Spleen (tissue), 7 donors: ENCODE measurements around the gene TFPI.

Experiments
- POLR2A ChIP-seq, 3 donors: fragments of 450-650 bp; IDR thresholded peaks; one replicate each; pipeline ENCODE4 v1.5.1; 2017; ENCODE audit warnings: antibody characterized with exemption in 3 of 3, mild to moderate bottlenecking in 1 of 3
- TF ChIP-seq, protein P1 (sequence below), 11 experiments: fragments of 200-600 bp in 7 of 11; fragments of 450-650 bp in 4 of 11; sonication (generic) in 4 of 11; IDR thresholded peaks in 8 of 11; conservative IDR thresholded peaks in 3 of 11; 1 replicate in 7 of 11; 2 replicates in 4 of 11; pipeline versions ENCODE4 v1.4.0 to v1.8.0; 2016 to 2021; ENCODE audit warnings: antibody characterized with exemption in 11 of 11, inconsistent platforms in 4 of 11, mild to moderate bottlenecking in 1 of 11
- donor health status: DM: no; HTN: no; CAD: no; lungs with moderate emphysema.
- donor health status: DM: no; HTN: no; CAD: no.
- donor health status: DM: no; HTN: no; CAD: no.

DNA sequence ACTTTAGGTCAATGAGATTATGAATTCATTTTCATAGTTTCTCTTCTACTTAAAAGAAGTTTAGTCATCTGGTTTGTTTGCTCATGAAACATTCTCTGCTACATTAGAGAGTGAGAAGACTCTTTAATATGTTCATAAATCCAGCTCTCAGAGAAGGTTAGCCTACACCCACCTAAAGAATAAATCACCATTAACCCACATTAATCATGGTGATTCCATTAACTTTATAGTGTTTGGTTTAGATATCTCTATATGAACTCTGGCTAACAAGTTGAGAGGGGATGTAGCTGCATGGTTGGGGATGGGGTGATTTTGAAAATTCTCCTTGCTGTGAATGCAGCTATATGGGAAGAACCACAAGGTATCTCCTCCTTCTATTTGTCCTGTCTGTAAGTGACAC lies 10.7 kb downstream of the TFPI start:
- no peak for TF ChIP-seq POLR2A (IDR thresholded peaks at IDR 0.05)
- TF ChIP-seq, protein P1, sequence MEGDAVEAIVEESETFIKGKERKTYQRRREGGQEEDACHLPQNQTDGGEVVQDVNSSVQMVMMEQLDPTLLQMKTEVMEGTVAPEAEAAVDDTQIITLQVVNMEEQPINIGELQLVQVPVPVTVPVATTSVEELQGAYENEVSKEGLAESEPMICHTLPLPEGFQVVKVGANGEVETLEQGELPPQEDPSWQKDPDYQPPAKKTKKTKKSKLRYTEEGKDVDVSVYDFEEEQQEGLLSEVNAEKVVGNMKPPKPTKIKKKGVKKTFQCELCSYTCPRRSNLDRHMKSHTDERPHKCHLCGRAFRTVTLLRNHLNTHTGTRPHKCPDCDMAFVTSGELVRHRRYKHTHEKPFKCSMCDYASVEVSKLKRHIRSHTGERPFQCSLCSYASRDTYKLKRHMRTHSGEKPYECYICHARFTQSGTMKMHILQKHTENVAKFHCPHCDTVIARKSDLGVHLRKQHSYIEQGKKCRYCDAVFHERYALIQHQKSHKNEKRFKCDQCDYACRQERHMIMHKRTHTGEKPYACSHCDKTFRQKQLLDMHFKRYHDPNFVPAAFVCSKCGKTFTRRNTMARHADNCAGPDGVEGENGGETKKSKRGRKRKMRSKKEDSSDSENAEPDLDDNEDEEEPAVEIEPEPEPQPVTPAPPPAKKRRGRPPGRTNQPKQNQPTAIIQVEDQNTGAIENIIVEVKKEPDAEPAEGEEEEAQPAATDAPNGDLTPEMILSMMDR (IDR thresholded peaks at IDR 0.05 in 8 of 11, conservative IDR thresholded peaks at IDR 0.05 in 3 of 11), result no peak
